Stimulated activated CD4-positive, alpha-beta T cell treated with anti-CD3 and anti-CD28 coated beads, Interleukin-1b, Interleukin-23, amount 100 ng/mL, for 1 hour (primary cell): ENCODE results near the gene GUSB.
"Not testable (repeated sequence)": the region's sequence is repeated elsewhere in the genome, so short reads cannot be mapped to it uniquely, and the experiment has no call there.

Experiments
- DNase-seq, 2 donors: peaks; one replicate each; pipeline ENCODE4 v3.0.0-alpha.2; 2020; ENCODE audit warnings: low read depth in 2 of 2

The GUSB gene

GRCh38 chr7:65975814-65976445 lies 6.1 kb downstream of the GUSB start:
- DNase-seq = no peak

- no peak for DNase-seq
These were observed 7.1 kb downstream of the GUSB start for GRCh38 chr7:65974876-65975275.

GRCh38 chr7:65974191-65974801 lies 7.7 kb downstream of the GUSB start:
- DNase-seq = no peak

- DNase-seq = no peak
These were observed 9.0 kb downstream of the GUSB start for GRCh38 chr7:65972976-65973375.

GRCh38 chr7:65971021-65971420 lies 11.0 kb downstream of the GUSB start:
- no peak for DNase-seq

GRCh38 chr7:65968256-65969185 lies 13.5 kb downstream of the GUSB start:
- DNase-seq = no peak

GRCh38 chr7:65967361-65968155 lies 14.5 kb downstream of the GUSB start:
- DNase-seq = no peak

- no peak for DNase-seq
These were observed 15.9 kb downstream of the GUSB start for GRCh38 chr7:65966146-65966545.

- DNase-seq = not testable (repeated sequence)
These were observed 17.3 kb downstream of the GUSB start for GRCh38 chr7:65964671-65965070.

GRCh38 chr7:65962033-65962432 lies 20.0 kb downstream of the GUSB start:
- DNase-seq = no peak

- no peak for DNase-seq
These were observed 21.5 kb downstream of the GUSB start for GRCh38 chr7:65960351-65961074.

- DNase-seq = no peak
These were observed 26.3 kb downstream of the GUSB start for GRCh38 chr7:65955718-65956117.

- DNase-seq = no peak
These were observed 28.0 kb downstream of the GUSB start for GRCh38 chr7:65953890-65954450.

GRCh38 chr7:65953001-65953720 lies 28.9 kb downstream of the GUSB start:
- DNase-seq = no peak

GRCh38 chr7:65951837-65952578 lies 30.0 kb downstream of the GUSB start:
- DNase-seq = no peak

- DNase-seq = no peak
These were observed 35.1 kb downstream of the GUSB start for GRCh38 chr7:65946904-65947303.

GRCh38 chr7:65945787-65946186 lies 36.2 kb downstream of the GUSB start:
- DNase-seq = not testable (repeated sequence)

- no peak for DNase-seq
These were observed 43.6 kb downstream of the GUSB start for GRCh38 chr7:65938336-65938895.

GRCh38 chr7:65937296-65937695 lies 44.7 kb downstream of the GUSB start:
- no peak for DNase-seq
